GM19372 (cell line): ENCODE data around the gene TEX55.
"Not testable (repeated sequence)": the region's sequence is repeated elsewhere in the genome, so short reads cannot be mapped to it uniquely, and the experiment has no call there.

Experiments
- ATAC-seq: cut with Tn5 transposase; IDR thresholded peaks from one replicate; pipeline ENCODE4 v1.9.1; 2021; ENCODE audit warnings: mild to moderate bottlenecking, low read depth, moderate library complexity; ENCODE audit not compliant: unreplicated experiment

Gene TEX55

DNA sequence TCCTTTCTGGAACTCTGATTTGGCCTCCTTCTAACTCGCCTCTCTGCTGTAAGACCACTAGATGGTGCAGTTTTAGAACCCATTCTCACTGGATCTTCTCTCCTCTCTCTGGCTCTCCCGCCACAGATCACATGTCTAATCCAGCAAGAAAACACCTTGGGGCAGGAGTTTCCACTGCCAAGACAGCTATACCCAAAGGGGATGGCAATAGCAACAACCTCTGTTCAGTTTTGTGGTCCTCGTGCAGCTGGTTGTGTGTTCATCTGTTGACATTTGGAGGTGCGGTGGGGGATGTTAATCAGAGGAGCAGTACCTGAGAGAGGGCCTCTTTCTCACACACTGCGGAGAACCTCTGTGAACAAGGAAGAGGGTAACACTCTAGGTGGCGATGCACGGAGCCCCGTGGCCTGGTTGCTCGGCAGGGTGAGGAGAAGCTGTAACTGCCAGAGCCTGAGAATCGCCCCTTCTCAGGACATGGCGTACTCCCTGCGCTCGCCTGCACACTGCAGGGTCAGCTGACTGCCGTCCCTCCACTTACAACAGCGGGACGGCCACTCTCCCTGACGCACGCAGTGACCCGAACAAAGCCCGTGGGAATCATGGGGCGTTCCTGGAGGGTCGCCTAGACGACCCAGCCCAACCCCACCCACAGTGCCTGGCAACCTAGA, at the start of gene TEX55:
TEX55 (plus strand) TSS at position 666 of the 668 bp plus-strand sequence. CDS start 25 bp downstream, outside the sequence.
- peak; percentile 49 for ATAC-seq

DNA sequence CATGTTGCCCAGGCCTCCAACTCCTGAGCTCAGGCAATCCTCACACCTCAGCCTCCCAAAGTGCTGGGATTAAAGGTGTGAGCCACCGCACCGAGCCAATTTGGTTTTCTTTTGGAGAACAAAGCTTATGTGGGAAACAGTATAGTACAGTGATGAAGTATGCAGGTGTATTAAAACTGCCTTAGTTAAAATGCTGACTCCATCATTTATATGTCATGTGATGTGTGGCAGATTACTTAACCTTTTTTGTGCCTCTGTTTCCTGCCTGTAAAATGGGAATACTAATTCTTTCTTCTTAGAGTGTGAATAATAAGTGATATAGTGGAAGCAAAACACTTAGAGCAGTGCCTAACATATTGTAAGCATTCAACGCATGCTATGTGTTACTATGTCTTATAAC, 48.0 kb upstream of the TEX55 start:
- ATAC-seq = no peak

DNA sequence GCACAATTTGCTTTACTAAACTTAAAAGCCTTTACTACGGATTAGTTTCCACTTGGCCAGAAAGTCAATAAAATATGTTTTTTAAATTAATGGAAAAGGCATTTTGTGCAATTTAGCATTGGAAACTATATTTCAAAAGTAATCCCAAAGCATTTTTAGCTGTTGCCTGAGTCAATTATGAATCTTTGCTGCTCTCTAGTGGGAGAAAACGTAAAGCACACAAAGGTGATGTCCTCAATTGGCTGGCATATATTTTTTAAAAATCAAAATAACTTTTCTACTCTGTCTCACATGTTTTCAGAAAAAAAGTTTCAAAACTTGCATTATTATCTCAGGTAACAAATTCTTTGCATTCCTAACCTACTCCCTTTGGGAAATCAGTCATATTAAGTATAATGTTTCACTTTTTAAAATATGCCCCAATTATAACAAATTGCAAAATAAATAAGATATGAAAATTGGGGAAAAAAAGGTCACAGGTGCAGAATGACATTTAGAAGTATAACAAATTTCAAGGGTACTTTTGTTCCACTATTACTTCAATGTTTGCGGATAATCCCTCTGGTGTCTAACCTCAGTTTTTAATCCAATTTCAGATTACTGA, 47.2 kb upstream of the TEX55 start:
- no peak for ATAC-seq

DNA sequence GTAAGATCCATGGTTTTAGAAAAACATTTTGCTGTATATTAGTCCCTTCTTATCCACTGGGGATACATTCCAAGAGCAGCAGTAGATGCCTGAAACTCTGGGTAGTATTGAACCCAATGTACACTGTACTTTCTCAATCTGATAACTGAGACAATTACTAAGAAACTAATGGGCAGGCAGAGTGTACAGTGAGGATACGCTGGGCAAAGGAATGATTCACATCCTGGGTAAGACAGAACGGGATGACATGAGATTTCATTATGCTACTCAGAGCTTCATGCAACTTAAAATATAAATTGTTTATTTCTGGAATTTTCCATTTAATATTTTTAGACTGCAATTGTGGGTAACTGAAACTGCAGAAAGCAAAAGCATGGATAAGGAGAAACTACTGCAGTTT, 46.2 kb upstream of the TEX55 start:
- no peak for ATAC-seq

DNA sequence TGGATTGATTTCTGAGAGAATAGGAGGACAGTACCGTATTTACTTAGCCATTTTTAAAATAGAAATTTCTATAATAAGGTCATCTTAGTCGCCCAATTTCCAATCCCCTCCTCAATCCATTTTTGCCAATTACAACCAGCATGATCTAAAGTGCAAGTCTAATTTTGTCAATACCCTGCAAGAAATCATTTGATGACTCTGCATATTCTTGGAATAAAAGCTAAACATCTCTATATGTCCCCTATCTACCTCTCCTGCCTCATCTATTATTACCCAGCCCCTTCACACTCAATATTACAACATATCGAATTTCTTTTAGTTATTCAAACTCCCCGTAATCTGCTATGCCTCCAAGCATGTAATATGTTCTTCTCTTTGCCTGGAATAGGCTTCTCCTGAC, 41.9 kb upstream of the TEX55 start:
- ATAC-seq = no peak

DNA sequence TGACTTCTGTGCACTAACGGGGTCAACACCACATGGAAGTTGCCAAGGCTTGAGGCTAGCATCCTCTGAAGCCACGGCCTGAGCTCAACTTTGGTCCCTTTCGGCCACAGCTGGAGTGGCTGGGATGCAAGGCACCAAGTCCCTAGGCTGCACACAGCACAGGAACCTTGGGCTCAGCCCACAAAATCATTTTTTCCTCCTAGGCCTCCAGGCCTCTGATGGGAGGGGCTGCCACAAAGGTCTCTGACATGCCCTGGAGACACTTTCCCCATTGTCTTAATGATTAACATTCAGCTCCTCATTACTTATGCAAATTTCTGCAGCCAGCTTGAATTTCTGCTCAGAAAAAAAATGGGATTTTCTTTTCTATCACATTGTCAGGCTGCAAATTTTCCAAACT, 27.6 kb upstream of the TEX55 start:
- not testable (repeated sequence) for ATAC-seq

DNA sequence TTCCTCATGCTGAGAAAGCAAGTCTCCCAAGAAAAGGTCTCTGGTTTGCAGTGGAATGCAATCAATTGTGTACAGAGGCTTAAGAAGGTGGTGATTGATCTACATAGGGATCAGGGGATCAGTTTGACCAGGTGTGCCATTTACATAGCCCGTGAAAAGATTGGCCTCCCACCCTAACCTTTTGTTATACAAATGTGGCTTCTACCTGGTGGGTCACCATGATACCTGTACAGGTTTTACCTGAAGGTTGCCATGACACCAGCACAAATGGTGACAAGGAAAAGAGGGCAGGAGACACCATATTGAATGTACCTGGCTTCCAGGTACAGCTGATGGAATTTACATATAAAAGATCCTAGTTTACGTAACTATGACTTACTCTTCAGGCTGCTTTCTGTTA, 25.5 kb upstream of the TEX55 start:
- ATAC-seq = no peak

DNA sequence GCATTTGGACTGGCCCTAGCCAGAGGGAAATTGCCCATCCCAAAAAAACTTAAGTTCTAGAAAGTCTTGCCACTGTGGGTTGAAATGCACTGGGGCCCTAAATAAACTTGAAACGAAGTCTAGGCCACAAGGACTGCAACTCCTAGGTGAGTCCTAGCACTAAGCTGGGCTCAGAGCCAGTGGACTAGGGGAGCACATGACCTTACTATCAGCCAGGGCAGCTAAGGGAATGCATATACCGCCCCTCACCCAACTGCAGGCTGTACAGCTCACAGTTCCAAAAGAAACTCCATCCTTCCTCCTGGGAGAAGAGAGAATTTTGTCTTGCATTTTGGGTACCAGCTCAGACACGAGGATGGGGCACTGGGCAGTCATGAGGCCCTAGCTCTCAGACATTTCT, 23.6 kb upstream of the TEX55 start:
- no peak for ATAC-seq

DNA sequence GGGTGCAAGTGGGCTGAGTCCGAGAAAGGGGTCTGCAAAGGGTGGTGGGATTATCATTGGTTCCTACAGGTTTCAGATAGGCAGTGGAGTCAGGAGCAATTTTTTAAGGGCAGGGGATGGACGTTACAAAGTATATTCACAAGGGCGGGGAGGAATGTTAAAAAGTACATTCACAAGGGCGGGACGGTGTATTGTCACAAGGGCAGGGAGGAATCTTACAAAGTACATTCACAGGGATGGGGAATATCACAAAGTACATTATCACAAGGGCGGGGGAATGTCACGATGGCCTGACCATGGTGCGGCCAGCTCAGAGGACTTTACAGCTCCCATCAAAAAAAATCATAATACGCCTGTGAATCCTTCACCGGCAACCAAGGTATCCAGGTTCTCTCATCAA, 20.6 kb upstream of the TEX55 start:
- ATAC-seq = no peak

DNA sequence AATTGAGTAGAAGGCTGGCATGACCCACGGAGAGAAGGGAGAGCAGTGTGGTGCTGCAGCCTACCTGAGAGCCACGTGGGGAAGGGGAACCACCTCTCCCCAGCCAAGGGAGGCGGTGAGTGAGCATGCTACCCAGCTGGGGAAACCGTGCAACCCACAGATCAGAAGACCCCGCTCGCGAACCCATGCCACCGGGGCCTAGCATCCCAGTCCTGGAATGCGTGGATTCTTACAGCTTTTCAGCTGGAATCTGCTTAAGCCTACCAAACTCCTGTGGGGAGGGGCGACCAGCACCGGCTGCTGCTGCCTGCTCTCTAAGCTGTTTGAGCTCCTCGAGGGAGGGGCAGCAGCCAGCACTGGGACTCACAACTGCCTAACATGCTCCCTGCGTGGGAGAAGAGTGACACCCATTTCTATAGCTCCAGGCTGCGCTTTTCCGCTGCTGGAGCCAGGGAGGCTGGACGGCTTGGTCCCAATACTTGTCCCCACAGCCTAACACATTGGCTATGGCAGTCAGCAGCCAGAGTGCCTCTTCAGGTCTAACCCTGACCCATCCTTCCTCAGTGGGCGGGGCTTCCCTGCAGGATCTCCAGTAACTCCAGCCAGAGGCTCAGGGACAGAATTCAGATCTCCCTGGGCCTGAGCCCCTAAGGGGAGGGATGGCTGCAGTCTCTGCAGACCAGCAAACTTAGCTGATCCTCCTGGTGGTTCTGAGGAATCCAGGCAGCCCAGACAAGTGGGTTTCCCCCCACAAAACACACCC, 20.0 kb upstream of the TEX55 start:
- no peak for ATAC-seq

DNA sequence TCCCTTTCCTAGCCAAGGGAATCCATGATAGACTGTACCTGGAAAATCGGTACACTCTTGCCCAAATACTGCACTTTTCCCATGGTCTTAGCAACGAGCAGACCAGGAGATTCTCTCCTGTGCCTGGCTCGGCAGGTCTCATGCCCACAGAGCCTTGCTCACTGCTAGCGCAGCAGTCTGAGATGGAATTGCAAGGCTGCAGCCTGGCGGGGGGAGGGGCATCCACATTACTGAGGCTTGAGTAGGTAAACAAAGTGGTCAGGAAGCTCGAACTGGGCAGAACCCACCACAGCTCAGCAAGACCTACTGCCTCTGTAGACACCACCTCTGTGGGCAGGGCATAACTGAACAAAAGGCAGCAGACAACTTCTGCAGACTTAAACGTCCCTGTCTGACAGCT, 15.7 kb upstream of the TEX55 start:
- ATAC-seq = not testable (repeated sequence)

DNA sequence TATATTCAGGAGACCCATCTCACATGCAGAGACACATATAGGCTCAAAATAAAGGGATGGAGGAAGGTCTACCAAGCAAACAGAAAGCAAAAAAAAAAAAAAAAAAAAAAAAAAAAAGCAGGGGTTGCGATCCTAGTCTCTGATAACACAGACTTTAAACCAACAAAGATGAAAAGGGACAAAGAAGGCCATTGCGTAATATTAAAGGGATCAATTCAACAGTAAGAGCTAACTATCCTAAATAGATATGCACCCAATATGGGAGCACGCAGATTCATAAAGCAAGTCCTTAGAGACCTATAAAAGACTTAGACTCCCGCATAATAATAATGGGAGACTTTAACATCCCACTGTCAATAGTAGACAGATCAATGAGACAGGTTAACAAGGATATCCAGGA, 13.7 kb upstream of the TEX55 start:
- ATAC-seq = not testable (repeated sequence)

DNA sequence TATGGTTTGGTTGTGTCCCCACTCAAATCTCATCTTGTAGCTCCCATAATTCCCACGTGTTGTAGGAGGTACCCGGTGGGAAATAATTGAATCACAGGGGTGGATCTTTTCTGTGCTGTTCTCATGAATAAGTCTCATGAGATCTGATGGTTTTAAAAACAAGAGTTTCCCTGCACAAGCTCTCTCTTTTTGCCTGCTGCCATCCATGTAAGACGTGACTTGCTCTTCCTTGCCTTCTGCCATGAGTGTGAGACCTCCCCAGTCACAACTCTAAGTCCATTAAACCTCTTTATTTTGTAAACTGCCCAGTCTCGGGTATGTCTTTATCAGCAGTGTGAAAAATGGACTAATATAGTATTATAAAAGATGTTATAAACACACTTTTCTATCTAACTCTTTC, 6.6 kb upstream of the TEX55 start:
- not testable (repeated sequence) for ATAC-seq

DNA sequence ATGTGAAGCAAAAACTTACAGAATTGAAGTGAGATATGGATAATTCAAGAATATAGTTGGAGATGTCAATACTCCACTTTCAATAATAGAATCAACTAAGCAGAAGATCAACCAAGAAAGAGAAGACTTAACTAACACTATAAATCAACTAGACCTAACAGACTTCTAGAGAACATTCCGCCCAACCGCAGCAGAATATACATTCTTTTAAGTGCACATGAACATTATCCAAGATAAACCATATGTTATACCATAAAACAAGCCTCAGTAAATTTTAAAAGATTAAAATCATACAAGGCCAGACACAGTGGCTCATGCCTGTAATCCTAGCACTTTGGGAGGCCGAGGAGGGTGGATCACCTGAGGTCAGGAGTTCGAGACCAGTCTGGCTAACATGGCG, 5.5 kb upstream of the TEX55 start:
- no peak for ATAC-seq

DNA sequence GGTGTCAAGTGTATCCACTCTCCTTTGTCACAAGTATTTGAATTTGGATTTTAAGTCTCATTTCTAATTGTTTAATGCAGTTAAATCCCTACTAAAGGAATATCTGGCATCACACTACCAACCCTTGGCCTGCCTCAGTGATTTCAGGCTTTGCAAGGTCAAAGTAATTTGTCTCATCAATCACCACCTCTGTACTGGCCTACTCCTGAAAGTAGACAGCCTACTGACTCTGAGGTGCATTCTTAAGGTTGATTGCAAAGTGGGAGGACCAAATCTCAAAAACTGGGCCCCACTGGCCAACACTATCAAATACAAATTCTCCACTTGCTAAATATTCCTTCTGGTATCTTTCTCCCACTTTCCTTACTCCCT, 851 bp upstream of the TEX55 start:
- peak; percentile 38 for ATAC-seq

DNA sequence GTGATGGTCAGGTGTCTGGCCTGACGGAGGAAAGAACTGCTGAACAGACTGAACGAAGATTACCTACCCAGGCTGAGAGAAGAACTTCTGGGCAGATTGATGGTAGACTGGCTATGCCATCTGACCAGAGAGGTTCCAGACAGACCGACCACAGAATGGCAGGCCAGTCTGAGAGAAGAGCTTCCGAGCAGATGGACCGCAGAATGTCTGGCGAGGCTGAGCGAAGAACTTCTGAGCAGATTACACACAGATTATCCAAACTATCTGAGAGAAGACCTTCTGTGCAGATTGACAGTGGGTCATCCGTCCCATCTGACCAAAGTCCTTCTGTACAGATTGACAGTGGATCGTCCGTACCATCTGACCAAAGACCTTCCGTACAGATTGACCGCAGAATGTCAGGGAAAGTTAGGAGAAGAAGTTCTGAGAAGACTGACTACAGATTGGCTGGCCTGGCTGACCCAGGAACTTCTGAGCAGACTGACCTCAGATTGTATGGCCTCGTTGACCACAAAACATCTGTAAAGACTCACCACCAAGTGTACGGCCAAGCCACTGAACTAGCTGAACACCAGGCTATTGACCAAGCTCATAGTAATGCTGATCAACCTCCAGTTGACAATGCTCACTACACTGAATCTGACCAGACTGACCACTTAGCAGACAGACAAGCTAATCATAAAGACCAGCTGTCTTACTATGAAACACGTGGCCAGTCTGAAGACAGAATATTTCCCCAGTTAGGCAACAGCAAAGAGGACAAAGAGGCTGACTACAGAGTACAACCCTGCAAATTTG, 812 bp downstream of the TEX55 start:
- ATAC-seq = no peak

DNA sequence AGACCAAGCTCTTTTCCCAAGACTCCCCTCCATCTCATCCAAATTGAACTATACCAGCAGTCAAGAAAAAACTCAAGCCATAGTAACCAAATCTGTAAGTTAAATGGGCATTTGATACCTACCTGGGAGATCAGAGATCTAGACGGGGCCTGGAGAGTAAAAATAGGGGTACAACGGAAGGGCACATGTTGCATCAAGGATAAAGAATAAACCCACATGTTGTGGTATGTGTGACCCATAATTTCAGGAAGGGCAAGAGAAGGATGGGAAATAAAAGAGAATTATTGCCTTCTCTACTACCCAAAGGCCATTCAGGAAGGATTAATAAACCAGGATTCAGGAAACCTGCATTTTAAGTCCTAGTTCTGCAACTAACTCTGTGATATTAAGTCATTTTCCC, 1.5 kb downstream of the TEX55 start:
- no peak for ATAC-seq

DNA sequence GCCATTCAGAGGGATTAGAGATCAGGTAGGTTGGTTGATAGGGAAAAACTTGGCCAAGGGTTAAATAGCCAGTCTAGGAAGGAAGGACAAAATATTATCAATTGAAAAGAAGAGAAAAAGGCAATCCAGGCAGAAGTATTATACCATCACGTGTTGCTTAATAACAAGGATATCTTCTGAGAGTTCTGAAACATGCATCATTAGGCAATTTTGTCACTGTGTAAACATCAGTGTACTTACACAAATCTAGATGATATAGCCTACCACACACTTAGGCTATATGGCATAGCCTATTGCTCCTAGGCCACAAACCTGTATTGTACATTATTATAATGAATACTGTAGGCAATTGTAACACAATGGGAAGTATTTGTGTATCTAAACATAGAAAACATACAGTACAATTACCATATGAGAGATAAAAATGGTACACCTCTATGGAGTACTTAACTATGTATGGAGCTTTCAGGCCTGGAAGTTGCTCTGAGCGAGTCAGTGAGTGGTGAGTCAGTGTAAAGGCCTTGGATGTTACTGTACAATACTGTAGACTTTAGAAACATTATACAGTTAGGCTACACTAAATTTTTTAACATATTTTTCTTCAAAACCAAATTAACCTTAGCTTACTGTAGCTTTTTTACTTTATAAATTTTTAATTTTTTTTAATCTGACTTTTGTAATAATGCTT, 2.7 kb downstream of the TEX55 start:
- ATAC-seq = no peak

DNA sequence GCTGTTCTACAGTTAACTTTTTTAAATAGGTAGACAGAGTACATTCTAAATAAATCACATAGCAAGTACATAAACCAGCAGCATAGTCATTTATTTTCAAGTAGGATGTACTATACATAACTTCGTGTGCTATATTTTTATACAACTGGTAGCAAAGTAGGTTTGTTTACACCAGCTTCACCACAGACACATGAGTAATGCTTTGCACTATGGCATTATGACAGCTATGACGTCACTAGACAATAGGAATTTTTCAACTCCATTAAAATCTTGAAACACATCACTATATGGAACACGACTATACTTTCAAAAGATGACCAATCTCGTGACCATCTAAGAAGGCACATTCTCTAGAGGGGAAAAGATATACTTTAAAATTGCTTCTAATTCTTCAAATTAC, 3.5 kb downstream of the TEX55 start:
- no peak for ATAC-seq

DNA sequence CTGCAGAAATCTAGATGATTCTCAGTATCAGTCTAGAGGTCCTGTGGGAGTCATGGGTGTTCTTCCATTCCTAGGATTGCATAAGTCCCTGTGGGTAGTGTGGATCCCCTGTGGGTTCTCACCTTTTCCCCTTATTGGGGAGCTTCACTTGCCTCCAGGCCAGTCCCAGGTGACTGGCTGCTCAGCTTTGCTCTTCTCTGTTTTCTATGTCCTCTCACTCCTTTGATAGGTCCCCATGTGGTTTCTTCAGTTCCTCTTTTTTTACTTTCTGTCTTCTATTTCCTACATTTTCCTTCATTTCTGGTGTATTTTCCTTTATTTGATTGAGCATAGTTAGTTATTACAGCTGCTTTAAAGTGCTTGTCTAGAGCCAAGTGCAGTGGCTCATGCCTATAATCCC, 10.9 kb downstream of the TEX55 start:
- ATAC-seq = no peak

DNA sequence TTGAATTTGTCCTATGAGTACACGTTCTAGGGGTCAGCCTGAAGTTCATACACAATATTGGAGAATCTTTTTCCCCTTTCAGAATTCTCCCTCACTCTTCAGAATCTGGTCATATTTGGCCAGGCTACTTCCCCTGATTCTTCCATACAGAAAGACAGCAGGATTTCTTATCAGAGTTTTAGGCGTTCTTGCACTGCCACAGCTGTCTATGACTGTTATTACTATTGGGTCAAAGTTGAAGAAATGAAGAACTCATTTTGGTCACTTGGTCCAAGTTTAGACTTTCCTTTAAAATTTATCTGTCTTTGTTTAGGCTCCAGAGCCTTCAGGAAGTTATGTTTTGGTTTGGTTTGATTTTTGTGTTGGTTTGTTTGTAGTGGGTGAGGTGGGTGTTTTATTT, 12.0 kb downstream of the TEX55 start:
- ATAC-seq = no peak
